GM18909 (cell line): Measurements from ENCODE around the gene RIN3.

ENCODE experiments used
- ATAC-seq: cut with Tn5 transposase; IDR thresholded peaks from one replicate; pipeline ENCODE4 v1.9.1; 2021; ENCODE audit warnings: mild to moderate bottlenecking; ENCODE audit not compliant: unreplicated experiment, poor library complexity

RIN3 gene

DNA sequence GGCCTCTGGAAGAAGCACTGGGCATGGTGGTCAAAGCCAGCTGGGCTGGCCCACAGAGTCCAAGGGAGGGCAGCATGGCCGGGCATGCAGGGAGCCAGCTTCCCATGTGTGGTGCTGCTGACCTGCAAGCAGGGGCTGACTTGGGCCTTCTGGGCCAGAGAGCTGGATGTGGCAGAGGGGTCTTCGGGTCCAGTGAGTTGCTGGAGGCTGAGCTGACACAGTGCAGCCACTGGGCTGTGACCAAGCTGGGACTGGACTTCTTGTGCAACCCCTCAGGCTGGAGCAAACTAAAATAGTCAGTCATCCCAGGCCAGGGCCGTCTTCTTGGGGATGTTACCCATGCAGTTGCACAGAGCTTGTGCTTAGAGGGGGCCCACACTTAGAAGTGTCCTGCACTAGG is 7.3 kb upstream of the RIN3 start:
- ATAC-seq = no peak

DNA sequence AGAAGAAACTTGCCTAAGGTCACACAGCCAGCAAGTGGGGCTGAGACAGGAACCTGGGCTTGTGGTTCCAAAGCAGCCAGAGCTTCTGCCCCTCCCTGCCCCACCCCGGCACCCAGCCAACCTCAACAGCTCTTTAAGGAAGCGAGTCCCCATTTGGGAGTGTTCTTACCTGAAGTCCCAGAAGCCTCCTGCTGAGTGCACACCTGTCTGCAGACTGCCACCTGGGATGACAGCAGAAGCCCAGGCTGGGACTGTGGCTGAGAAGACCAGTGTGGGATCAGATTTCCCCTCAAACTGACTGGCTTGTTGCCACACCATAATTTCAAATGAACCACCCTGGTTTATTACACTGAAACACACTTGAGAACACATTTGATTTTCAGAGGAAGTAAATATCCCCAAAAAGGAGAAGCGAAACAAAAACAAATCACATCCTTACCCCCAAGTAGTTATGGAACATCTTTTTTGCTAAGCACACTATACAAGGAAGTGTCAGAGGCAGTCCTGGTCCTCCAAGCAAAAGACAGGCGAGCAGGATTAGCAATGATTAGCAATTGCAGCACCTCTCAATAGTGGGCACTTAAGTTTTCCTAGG is 6.3 kb upstream of the RIN3 start:
- peak; percentile 59 for ATAC-seq

DNA sequence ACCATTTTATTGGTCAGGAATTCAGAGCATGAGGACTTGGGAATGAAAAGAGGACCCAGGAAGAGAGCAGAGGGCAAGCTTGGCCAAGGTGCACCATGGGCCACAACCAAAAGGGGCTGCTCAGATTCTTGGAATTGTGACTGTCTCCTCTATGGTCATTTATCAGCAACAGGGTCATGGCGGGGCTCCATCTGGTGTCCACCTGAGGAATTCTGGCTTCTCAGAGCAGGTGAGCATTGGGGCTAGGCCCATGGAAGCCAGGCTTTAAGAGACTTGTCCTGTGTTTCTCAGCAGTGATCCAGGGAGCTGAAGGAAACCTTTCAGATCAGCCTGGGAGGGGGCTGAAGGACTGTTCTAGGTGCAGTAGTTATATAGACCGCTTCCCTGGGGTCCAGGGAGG is 2.6 kb upstream of the RIN3 start:
- ATAC-seq = no peak

DNA sequence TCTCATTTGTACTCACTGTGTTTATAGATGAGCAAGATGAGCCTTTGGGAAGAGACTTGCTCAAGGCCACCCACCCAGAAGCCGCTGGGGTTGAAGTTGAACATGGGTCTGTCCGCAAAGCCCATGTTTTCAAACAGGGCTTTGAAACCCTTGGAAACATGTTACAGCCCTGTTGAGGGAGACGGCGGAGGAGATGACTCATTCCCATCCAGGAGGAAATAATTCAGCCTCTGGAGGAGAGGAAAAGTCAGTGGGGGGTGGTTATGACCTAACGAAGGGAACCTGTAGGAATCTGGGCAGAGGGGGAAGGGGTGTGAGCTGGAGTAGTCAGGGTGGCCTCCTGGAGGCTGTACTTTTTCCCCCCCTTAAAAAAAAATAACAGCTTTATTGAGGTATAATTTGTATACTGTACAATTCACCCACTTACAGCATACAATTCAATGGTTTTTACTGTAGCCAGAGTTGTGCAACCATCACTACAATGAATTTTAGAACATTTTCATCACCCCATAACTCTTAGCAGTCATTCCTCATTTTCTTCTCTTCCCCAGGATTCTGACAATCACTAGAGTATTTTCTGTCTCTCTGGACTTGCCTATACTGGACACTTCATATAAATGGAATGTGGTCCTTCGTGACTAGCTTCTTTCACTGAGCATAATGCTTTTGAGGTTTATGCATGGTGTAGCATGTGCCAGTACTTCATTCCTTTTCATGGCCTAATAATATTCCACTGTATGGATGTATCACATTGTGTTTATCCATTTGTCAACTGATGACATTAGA is 1.9 kb upstream of the RIN3 start:
- no peak for ATAC-seq

DNA sequence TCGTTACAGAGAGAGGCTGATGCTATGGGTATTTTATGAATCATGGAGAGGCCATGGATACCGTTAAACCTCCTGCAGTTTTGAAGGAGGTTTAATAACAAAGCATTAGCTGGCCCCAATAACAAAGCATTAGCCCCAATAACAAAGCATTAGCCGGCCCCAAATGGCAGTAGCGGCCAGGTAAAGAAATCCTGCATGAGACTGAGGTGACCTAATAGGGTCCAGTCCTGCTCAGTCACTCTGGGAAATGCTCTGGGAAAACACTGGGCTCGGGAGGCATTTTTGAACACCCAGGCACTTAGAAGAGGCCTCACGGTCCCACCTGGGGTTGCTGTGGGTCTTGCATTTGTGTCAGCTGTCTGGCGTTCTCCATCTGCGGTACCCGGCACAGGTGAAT is 776 bp upstream of the RIN3 start:
- no peak for ATAC-seq

DNA sequence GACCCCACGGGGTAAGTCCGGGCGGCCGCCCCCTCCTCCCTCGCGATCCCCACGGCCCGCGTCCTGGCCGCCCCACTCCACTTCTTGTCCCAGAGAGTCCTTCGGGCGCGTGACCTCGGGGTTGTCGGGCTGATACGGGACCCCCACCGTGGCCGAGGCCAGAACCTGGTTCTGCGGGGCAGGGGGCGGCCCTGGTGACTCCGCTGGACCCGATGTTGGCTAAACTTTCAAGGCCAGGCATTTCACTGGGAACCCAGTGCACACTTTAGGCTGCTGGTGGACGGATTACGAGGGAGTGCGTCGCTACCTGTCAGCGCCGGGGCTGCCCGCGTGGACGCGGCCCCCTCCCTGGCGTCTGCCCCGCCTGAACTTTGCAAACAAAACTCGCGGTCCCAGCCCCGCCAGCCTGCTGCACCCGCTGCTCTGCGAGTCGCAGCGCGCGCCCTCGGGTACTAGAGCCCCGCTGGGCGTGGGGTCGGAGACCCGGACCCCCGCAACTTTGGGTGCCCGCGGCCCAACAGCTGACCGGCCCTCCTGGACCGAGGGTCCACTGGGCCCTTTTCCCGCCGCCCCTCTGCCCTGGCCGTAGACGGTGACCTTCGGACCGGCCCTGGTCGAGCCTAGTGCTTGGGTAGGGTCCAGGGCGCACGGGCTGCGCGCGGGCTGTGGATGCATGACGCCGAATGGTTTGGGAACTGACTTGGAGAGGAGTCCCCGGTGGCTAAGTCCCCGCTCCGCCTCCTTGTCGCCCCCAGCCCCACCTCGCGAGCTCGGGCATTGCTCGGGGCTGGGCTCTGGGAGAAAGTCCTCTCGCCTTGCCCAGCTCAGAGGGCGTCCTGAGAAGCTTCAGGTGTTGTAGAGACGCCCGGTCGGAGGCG is 624 bp downstream of the RIN3 start:
- ATAC-seq = peak; percentile 27

DNA sequence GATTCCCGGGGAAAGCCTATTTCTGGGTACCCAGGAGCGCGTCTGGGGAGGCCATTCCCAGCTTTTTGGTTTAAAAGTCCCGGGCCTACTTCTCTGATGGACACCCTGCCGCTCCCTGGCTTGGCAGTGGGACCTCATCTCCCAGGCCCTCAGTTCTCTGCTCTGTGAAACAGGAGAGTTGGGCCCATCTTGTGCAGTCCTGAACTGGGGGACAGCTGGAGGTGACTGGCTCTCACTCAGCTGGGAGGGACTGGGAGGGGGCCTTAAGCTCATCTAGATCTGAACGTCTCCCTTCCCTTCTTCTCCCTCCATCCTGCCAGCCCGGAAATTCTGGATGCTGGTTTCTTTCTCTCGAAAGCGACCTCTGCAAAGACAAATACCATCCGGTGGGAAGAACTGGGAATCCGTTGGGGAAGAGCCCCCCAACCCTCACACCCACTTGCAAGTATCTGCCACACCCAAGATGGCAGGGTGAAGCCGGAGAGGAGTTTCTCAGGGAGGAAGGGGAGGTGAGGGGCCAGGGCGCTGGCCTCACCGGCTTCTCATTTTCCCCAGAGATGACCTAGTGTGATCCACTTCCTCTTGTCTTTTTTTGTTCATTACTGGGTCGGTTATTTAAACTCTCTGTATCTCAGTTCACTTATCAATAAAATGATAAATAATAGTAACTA is 1.4 kb downstream of the RIN3 start:
- ATAC-seq = no peak

DNA sequence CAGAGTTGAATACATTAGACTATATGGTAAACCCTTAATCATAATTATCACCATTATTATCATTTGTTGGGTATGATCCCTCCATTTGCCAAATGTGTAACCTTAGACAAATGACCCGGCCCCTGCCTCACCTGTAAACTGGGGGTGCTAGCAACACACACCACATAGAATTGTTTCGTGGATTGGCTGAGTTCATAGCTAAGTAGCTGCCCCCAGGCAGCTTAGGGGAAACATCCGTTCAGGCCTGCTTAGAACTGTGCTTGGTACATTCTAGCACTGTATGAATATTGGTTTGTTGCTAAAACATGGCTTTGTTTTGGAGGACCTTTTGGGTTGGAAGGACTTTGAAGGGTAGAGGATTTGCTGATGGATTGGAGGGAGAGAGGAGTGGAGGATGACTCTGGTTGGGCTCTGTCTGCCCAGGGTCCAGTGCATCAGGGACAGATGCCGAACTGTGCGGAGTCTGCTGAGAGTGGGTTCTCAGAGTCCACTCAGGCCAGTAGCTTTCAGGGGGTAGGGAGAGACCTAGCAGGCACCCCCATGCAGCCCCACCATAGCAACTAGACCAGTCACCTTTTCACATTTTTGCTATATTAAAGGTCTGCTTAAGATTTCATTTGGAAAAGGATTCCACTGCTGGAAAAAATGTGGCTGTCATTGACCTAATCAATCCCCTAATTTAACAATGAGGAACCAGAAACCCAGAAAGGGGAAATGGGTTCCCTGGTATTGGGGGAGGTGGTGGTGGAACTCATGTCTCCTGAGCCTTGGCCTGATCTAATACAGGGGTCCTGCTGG is 2.2 kb downstream of the RIN3 start:
- no peak for ATAC-seq

DNA sequence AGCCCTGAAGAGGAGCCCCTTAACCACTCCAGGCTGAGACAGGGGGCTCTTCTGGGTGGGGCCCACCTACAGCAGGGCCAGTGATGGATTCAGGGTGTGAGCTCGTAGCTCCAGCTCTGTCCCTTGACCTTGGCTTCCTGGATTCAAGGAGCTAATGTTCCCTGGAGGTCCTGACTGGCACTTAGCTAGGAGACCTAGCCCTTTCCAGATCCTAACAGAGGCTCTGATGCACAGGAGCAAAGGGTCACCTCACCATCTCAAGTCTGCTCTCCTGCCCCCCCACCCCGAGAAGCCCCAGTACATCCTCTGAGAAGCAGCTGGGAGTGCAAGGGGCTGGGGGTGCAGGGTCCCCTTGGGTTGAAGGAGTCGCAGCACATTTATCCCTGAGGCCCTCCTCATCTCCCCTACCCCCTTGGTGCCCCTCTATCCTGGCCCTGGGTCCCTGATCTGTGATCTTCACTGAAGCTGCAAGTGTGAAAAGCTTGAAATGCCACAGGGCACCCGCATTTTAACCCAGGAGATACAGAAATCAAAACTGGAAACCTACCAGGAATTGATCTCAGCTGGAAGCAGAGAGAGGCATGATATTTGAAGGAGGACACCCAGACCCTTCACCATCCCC is 2.9 kb downstream of the RIN3 start:
- ATAC-seq = no peak

DNA sequence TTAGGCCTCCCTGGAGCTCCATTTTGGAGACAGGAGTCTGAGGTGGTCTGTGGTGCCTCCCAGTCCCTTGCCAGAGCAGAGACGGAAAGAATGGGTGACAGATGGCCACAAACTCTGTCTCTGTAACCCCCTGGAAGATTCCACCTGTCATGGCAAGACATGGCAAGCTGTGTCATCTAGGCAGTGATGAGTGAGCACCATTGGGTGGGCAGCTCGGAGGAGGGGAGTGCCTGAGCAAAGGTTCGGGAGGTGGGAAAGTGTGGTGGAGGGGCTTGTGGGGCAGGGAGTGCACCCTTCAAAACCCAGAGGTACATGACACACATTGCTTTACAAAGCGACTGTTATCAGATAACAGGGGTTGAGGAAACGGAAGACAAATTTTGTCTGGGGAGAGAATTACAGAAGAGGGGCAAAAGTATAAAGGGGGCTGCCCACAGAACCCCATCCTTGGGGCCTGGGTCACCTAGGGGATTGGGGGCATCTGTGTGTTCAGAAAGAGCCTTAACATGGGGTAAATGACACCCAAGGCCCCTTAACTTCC is 3.5 kb downstream of the RIN3 start:
- no peak for ATAC-seq

DNA sequence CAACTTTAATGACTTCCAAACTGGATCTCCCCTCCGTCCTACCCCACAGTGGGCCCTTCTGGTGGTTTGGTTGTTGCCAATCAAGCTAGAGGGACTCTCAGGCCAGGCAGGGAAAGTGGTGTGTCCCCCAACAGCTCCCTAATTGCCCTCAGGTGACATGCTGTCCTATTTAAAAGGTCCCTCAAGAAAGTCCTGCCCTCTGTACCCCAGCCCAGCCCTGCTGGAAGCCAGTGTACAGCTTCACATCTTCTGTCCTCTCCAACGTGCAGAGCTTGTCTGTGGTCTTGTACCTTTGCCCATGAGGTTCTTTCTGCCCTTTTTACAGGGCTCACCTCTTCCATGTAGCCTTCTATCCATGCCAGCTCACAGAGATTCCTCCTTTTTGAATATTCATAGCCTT is 4.2 kb downstream of the RIN3 start:
- no peak for ATAC-seq

DNA sequence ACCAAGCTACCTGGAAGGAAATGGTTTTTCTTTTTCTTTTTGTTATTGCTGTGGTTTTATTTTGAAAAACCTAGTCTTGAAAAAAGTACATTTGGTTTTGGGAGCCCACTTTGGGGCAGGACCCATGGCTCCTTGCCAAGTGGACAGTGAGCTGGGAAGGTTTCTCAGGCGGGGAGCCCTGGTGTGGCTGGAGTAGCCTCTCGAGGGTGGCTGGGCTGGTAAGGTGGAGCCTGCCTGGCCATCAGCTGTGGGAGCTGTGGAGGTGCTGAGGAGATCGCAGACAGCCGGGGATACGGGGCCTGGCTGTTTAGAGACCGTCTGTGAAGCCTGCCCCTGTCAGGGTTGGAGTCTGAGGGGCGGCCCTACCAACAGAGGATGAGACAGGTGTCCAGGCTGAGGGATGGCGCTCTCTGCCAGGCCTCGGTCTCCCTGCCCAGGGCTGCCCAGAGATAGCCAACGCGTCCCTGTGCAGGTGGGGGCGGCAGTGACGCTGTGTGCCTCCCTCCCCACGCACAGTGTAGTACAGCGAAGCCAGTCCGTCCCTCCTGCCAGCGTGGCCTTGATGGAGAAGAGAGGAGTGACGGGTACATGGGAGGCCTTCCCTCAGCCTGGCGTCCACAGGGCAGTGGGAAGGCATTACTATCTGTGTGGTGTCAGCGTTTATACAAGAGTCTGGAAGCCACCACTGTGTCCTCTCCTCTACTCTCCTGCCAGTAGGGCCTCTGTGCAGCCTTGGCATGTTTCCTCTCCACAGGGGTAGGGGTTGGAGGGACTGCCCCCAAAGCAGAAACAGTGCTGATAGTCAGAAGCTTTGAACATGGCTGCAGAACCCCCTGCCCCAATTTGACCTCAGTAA is 5.9 kb downstream of the RIN3 start:
- peak; percentile 27 for ATAC-seq

DNA sequence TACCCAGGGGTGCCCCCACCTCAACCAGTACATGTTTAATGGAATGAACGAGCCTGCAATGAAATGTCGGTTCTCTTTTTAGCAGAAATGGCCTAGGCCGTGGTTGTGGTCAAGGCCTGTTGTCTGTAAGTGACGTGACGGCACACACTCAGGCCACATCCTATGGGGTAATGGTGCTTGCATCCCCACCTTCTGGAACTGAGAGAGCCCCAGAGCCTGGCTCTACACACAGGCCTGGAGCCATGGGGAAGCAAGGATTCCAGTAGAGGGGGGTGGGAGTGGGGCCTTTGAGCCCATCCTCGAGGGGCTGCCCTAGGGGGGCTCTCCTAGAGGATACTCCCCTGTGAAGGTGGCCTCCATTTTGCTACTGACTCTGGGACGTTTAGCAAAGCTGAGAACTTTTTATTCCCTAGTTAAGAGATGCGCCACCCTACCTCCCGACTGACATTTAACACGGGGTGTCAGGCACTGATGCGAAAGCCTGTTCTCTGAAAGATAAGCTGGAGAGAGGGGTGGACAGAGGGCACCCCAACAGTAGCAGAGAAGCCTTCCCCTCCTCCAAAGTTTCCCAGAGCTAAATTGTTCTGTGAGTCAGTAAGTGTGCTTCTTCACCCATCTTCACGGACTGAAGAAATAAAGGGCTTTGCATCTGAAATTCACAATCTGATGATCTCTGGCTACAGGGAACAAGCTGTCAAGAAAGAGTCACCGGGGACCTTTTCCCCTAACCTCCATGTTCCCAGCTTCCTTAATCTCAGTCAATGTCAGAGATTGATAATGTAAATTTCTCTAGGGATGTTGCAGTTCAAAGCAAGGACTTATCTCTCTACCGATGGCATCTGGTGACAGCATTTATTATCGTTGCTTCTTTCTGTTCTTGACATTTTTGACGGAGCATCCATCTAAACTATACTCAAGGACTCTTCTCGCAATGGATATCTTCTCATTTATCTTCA is 6.8 kb downstream of the RIN3 start:
- ATAC-seq = peak; percentile 65

DNA sequence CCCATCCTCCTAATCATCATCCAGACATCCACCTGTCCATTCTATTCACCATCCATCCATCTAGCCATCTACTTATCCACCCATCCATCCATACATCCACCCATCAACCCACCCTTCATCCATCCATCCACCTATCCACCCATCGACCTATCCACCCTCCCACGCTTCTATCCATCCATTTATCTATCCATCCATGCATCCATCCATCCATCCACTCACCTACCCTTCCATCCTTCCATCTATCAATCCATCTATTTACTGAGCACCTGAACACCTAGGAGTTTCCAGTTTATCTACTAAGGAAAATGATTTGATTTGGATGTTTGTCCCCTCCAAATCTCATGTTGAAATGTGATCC is 7.5 kb downstream of the RIN3 start:
- ATAC-seq = no peak

DNA sequence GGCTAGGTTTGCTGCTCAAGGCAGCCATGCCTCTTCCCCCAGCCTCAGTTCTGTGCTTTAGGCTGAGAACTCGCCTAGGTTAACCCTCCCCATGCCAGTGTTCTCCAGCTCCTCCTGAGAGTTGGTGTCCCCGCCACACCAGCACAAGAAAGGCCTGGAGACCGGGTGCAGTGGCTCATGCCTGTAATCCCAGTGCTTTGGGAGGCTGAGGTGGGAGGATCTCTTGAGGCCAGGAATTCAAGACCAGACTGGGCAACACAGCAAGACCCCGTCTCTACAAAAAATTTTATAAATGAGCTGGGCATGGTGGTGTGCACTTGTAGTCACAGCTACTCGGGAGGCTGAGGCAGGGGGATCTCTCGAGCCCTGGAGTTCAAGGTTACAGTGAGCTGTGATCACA is 10.2 kb downstream of the RIN3 start:
- ATAC-seq = no peak

DNA sequence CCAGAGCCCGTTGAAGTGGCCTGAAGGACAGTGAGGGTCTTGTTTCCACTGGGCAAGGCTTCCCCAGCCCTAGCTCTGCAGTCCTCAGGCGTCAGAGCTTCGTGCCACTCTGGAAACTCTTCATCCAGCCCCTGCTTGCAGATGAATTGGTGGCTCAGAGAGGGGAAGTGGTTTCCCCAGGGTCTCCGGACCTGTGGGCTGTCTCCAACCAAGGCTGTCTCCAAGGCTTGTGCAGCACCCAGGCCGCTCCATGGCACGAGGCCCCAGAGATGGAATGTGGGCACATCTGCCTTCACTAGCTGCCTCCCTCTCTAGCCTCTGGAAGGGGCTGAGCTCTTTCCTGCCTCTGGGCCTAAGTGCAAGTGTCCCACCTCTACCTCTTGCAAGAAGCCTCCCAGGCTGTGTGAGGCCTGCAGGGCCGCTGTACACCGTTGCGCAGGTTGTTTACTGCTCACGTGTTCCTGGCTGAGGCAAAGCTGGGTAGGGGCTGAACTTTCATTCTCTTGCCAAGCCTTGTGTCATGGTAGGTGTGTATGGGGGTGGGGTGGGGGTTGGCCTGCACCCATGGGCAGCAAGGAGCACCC is 11.1 kb downstream of the RIN3 start:
- ATAC-seq = no peak
